Natural killer cell treated with Interleukin-12 subunit alpha and Interleukin-12 subunit beta and Interleukin-15 and Interleukin-18, amount 100 ng/mL, for 72 hours (primary cell): ENCODE data around the gene UPK1B. TPM values are rescaled to one million over a fixed set of nuclear protein-coding genes. Genes with fewer than 3 reads are reported as not detected.
"Not testable (repeated sequence)": the region's sequence is repeated elsewhere in the genome, so short reads cannot be mapped to it uniquely, and the experiment has no call there.

ENCODE experiments used
- ATAC-seq, 2 donors: fragments of 150-1000 bp; cut with Tn5 transposase in 1 of 2; sonication (Bioruptor Pico), chemical (Tn5 transposase) in 1 of 2; 2 replicates each; pipeline ENCODE4 v1.10.0; 2021
- DNase-seq: peaks from one replicate; pipeline ENCODE4 v3.0.0; 2022; ENCODE audit warnings: low spot score
- H3K27ac Mint-ChIP-seq, 2 donors: 1 replicate in 1 of 2; 2 replicates in 1 of 2; pipeline ENCODE4 v1.8.0; 2022; ENCODE audit warnings: mixed read lengths in 2 of 2, mild to moderate bottlenecking in 1 of 2, moderate library complexity in 1 of 2
- H3K27me3 Mint-ChIP-seq, 2 donors: 1 replicate in 1 of 2; 2 replicates in 1 of 2; pipeline ENCODE4 v1.8.0; 2022; ENCODE audit warnings: mixed read lengths in 2 of 2
- H3K36me3 Mint-ChIP-seq: one replicate; pipeline ENCODE4 v1.8.0; 2022; ENCODE audit warnings: mixed read lengths
- H3K4me1 Mint-ChIP-seq, 2 donors: 1 replicate in 1 of 2; 2 replicates in 1 of 2; pipeline ENCODE4 v1.8.0; 2022; ENCODE audit warnings: low read depth in 2 of 2, mixed read lengths in 2 of 2, mild to moderate bottlenecking in 1 of 2
- H3K4me3 Mint-ChIP-seq: one replicate; pipeline ENCODE4 v1.8.0; 2022; ENCODE audit warnings: mixed read lengths
- H3K9me3 Mint-ChIP-seq: 2 replicates; pipeline ENCODE4 v1.8.0; 2022; ENCODE audit warnings: mixed read lengths
- total RNA-seq, 2 donors: library from RNA; stranded (reverse); gene quantifications; one replicate each; pipeline ENCODE4 v1.2.3, GENCODE V29; 2022

Gene UPK1B
- total RNA-seq, 2 donors from 2014 or later, result not detected

DNA sequence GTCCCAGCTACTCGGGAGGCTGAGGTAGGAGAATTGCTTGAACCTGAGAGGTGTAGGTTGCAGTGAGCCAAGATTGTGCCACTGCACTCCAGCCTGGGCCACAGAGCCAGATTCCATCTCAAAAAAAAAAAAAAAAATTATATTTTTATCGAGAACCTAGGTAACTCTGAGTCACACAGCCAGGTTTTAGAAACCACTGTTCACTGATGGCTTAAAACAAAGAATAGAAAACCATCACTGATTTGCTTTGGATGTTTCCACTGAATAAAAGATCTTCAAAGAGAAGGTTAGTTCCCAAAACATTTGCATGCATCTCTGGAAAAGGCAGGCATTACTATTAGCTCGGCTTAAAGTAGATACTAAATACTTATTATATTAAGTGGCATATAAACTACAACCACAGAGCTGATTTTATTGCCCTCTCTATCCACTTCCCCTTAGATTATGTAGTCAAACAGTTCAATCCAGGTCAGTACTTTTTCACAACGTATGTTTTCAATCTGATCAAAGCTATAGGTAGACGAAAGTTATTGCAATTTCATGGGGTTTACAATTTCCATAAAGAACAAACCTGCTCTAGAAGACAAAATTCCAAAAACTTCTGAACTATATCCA lies 65.9 kb downstream of the UPK1B start:
- H3K36me3 Mint-ChIP-seq, result peaks cover 22% of the 10 kb centered on the region
- peak overlapping the region; percentile 100 for H3K4me3 Mint-ChIP-seq
- DNase-seq, result no peak
- H3K4me1 Mint-ChIP-seq, result peaks cover 43 to 52% of the 10 kb centered on the region in 2 donors
- peak overlapping the region; percentile 97 to 99 for H3K27ac Mint-ChIP-seq
- no peak for ATAC-seq
- H3K9me3 Mint-ChIP-seq, result no peaks in the 10 kb centered on the region
- H3K27me3 Mint-ChIP-seq, result no peaks in the 10 kb centered on the region

- peaks cover 15% of the 10 kb centered on the region for H3K36me3 Mint-ChIP-seq
- H3K4me1 Mint-ChIP-seq, result peaks cover 36 to 45% of the 10 kb centered on the region in 2 donors
- H3K27me3 Mint-ChIP-seq, result no peaks in the 10 kb centered on the region
- peak overlapping the region; percentile 97 to 99 for H3K27ac Mint-ChIP-seq
- H3K4me3 Mint-ChIP-seq, result peak overlapping the region; percentile 100
- ATAC-seq, result peak in 1 of 2 donors; percentile 24
- no peaks in the 10 kb centered on the region for H3K9me3 Mint-ChIP-seq
- peak; percentile 80 for DNase-seq
Measured at GRCh38 chr3:119240101-119240590, 66.7 kb downstream of the UPK1B start.

- Mint-ChIP-seq H3K4me1 (peaks cover 29 to 38% of the 10 kb centered on the region in 2 donors), H3K9me3 (no peaks in the 10 kb centered on the region), H3K27me3 (no peaks in the 10 kb centered on the region), H3K27ac (peak within 1 kb of the TSS; percentile 97 to 99), H3K4me3 (peak within 1 kb of the TSS; percentile 100), H3K36me3 (peaks cover 10% of the 10 kb centered on the region)
- ATAC-seq (peak; percentile 93), DNase-seq (peak; percentile 92)
Measured at GRCh38 chr3:119240591-119241434, 67.4 kb downstream of the UPK1B start, which contains the start of gene B4GALT4. Gene B4GALT4, minus strand, starts transcription at chr3:119240878. Its CDS starts 10,779 bp downstream, at chr3:119230099.

DNA sequence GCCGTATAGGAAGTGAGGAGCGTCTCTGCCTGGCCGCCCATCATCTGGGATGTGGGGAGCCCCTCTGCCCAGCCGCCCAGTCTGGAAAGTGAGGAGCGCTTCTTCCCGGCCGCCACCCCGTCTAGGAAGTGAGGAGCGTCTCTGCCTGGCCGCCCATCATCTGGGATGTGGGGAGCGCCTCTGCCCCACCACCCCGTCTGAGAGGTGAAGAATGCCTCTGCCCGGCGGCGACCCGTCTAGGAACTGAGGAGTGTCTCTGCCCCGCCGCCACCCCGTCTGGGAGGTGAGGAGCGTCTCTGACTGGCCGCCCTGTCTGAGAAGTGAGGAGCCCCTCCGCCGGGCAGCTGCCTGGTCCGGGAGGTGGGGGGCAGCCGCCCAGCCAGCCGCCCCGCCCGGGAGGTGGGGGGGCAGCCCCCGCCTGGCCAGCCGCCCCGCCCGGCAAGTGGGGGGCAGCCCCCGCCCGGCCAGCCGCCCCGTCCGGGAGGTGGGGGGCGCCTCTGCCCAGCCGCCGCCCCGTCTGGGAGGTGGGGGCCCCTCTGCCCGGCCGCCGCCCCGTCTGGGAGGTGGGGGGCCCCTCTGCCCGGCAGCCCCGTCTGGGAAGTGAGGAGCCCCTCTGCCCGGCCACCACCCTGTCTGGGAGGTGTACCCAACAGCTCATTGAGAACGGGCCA lies 69.1 kb downstream of the UPK1B start:
- not testable (repeated sequence) for H3K27me3 Mint-ChIP-seq, ATAC-seq, DNase-seq, H3K27ac Mint-ChIP-seq, H3K9me3 Mint-ChIP-seq, H3K4me3 Mint-ChIP-seq, H3K36me3 Mint-ChIP-seq
- peaks cover 14 to 21% of the 10 kb centered on the region in 2 donors for H3K4me1 Mint-ChIP-seq

DNA sequence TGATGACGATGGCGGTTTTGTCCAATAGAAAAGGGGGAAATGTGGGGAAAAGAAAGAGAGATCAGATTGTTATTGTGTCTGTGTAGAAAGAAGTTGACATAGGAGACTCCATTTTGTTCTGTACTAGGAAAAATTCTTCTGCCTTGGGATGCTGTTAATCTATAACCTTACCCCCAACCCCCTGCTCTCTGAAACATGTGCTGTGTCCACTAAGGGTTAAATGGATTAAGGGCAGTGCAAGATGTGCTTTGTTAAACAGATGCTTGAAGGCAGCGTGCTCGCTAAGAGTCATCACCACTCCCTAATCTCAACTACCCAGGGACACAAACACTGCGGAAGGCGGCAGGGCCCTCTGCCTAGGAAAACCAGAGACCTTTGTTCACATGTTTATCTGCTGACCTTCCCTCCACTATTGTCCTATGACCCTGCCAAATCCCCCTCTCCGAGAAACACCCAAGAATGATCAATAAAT lies 69.7 kb downstream of the UPK1B start:
- not testable (repeated sequence) for H3K4me3 Mint-ChIP-seq, DNase-seq, H3K27ac Mint-ChIP-seq, H3K27me3 Mint-ChIP-seq, H3K9me3 Mint-ChIP-seq, ATAC-seq
- H3K4me1 Mint-ChIP-seq, result peaks cover 14 to 19% of the 10 kb centered on the region in 2 donors
- H3K36me3 Mint-ChIP-seq, result peaks cover 12% of the 10 kb centered on the region

- peaks cover 14 to 19% of the 10 kb centered on the region in 2 donors for H3K4me1 Mint-ChIP-seq
- no peak for ATAC-seq
- H3K27ac Mint-ChIP-seq, result no peak overlapping the region
- H3K9me3 Mint-ChIP-seq, result peaks cover 5% of the 10 kb centered on the region
- DNase-seq, result no peak
- peaks cover 15% of the 10 kb centered on the region for H3K36me3 Mint-ChIP-seq
- H3K4me3 Mint-ChIP-seq, result no peak overlapping the region
- peaks cover 0 to 9% of the 10 kb centered on the region in 2 donors for H3K27me3 Mint-ChIP-seq
Measured at GRCh38 chr3:119243712-119244111, 70.3 kb downstream of the UPK1B start.

GRCh38 chr3:119245778-119246177 lies 72.4 kb downstream of the UPK1B start:
- Mint-ChIP-seq H3K27ac (no peak overlapping the region), H3K9me3 (peaks cover 5% of the 10 kb centered on the region), H3K4me1 (peaks cover 5 to 8% of the 10 kb centered on the region in 2 donors), H3K27me3 (peaks cover 6 to 22% of the 10 kb centered on the region in 2 donors), H3K4me3 (no peak overlapping the region), H3K36me3 (peaks cover 19% of the 10 kb centered on the region)
- DNase-seq (no peak), ATAC-seq (no peak)

Other genes with a start within 250 kb of the UPK1B start
- under 1 TPM; 0.17 to 0.33 TPM for gene IGSF11, start 138.8 kb upstream of the UPK1B start, total RNA-seq
- not detected for gene TEX55, start 27.4 kb upstream of the UPK1B start, total RNA-seq
- gene B4GALT4, start 67.3 kb downstream of the UPK1B start, total RNA-seq, result 10 to 100 TPM; 34.3 to 38.4 TPM
- gene ARHGAP31, start 120.8 kb downstream of the UPK1B start, total RNA-seq, result 10 to 100 TPM; 22.5 to 64.6 TPM